ENCODE data around the gene PAX7. TPM values are rescaled to one million over a fixed set of nuclear protein-coding genes. Genes with fewer than 3 reads are reported as not detected.

The PAX7 gene
- polyA plus RNA-seq, 2 of the 4 experiments (the other 2 are of a cell fraction), result 0.23 to 0.48 TPM

DNA sequence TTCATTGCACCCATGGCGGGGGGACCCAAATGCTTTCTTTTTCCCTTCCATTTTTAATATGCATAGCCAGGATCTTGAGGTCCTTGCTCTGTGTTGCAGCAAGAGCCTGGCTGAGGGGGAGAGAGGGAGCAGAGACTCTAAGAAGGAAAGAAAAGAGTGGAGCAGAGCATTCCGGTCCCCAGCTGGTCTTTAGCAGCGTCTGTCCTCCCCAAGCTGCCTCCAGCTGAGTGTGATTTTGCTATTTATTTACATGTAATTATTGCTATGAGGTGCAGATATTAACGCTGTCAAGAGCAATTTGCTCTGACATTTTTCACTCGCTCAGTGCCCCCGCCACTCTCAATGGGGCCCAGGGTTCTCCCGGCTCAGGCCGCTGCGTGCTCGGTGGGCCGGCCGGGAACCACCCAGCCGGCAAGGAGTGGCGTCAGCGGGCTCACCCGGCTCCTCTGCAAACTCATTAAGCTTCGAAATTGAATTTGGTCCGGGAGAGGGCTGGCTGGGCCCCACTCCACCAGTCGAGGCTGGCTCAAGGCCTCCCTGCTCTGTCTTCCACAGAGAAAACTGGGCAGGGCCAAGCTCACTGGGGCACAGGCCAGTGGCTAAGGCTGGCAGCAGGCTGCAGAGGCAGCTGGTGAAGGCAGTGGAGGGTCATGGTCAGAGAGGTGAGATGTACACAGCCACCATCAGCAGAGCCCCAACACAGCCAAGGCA lies 93.2 kb downstream of the PAX7 start:
- Histone ChIP-seq H3K4me3 (no peak overlapping the region), H3K9me3 (no peaks in the 10 kb centered on the region), H3K27ac (no peak overlapping the region), H3K4me2 (no peak overlapping the region), H3K4me1 (peaks cover 14% of the 10 kb centered on the region)
- FAIRE-seq, result no peak
- ChIA-PET POLR2A (no interaction called here), CTCF (interaction anchor here (1.0 to 1.2 kb wide), 2 partner anchors 13 to 25 kb away, joined by 3 to 4 read pairs; no protein-coding TSS in a partner anchor)
- 89% methylated on average over 10 of the region's 19 CpGs for WGBS (ENCODE audit: missing lambda C conversion rate)
- no peak for ATAC-seq
- TF ChIP-seq ZC3H11A (IDR thresholded peaks at IDR 0.05) (no peak), FOXS1 (CRISPR knock-in tag; IDR thresholded peaks at IDR 0.05) (no peak), MAZ (IDR thresholded peaks at IDR 0.05; ENCODE audit: borderline replicate concordance, low read depth, low read length) (no peak), HOXA7 (CRISPR knock-in tag; IDR thresholded peaks at IDR 0.05) (no peak), RCOR1 (IDR thresholded peaks at IDR 0.05; ENCODE audit: low read depth, low read length) (no peak), ZFP36 (IDR thresholded peaks at IDR 0.05; ENCODE audit: borderline replicate concordance, partially characterized antibody) (no peak), SREBF2 (IDR thresholded peaks at IDR 0.05) (no peak), SMC3 (IDR thresholded peaks at IDR 0.05) (no peak)
- DNase-seq (ENCODE audit: low read depth in 1 of 2, low spot score in 1 of 2), result no peak

DNA sequence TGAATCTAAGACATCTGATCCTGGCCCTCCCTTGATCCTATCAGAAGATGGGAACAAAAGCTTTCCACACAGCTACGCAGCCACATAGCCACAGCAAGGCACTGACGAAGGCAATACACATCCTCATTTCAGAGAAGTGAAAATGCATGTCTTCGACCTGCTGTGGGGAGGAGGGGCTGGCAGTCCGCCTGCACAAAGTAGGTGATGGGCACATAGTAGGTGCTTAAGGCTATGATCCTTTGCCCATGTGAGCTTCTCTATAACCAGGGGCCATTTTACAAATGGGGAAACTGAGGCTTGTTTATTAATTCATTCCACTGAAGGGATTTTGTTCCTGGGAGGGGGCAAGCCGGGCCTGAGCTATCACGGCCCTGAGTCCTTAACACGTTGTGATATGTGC lies 94.2 kb downstream of the PAX7 start:
- Histone ChIP-seq H3K27ac (no peak overlapping the region), H3K4me2 (no peak overlapping the region), H3K9me3 (no peaks in the 10 kb centered on the region), H3K4me1 (peaks cover 8% of the 10 kb centered on the region), H3K4me3 (no peak overlapping the region)
- ChIA-PET POLR2A (no interaction called here), CTCF (interaction anchor here (0.6 kb wide), 1 partner anchor 1726 kb away, joined by 3 read pairs; no protein-coding TSS in a partner anchor)
- 83% methylated on average over 6 of the region's 7 CpGs for WGBS (ENCODE audit: missing lambda C conversion rate)
- no peak for ATAC-seq
- no peak for FAIRE-seq
- no peak for DNase-seq (ENCODE audit: low read depth in 1 of 2, low spot score in 1 of 2)
- TF ChIP-seq, protein P1, sequence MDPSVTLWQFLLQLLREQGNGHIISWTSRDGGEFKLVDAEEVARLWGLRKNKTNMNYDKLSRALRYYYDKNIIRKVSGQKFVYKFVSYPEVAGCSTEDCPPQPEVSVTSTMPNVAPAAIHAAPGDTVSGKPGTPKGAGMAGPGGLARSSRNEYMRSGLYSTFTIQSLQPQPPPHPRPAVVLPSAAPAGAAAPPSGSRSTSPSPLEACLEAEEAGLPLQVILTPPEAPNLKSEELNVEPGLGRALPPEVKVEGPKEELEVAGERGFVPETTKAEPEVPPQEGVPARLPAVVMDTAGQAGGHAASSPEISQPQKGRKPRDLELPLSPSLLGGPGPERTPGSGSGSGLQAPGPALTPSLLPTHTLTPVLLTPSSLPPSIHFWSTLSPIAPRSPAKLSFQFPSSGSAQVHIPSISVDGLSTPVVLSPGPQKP (IDR thresholded peaks at IDR 0.05; ENCODE audit: low read depth, low read length), result no peak
- TF ChIP-seq, protein P2, sequence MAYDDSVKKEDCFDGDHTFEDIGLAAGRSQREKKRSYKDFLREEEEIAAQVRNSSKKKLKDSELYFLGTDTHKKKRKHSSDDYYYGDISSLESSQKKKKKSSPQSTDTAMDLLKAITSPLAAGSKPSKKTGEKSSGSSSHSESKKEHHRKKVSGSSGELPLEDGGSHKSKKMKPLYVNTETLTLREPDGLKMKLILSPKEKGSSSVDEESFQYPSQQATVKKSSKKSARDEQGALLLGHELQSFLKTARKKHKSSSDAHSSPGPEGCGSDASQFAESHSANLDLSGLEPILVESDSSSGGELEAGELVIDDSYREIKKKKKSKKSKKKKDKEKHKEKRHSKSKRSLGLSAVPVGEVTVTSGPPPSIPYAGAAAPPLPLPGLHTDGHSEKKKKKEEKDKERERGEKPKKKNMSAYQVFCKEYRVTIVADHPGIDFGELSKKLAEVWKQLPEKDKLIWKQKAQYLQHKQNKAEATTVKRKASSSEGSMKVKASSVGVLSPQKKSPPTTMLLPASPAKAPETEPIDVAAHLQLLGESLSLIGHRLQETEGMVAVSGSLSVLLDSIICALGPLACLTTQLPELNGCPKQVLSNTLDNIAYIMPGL (CRISPR knock-in tag; IDR thresholded peaks at IDR 0.05; ENCODE audit: borderline replicate concordance), result no peak
- no peak for TF ChIP-seq ATOH8 (CRISPR knock-in tag; IDR thresholded peaks at IDR 0.05; ENCODE audit: low read depth)
- TF ChIP-seq TP53 (CRISPR knock-in tag; IDR thresholded peaks at IDR 0.05), result no peak
- no peak for TF ChIP-seq CHD2 (IDR thresholded peaks at IDR 0.05; ENCODE audit: low read length, partially characterized antibody)
- TF ChIP-seq HOXB5 (CRISPR knock-in tag; IDR thresholded peaks at IDR 0.05), result no peak
- no peak for TF ChIP-seq KDM5A (IDR thresholded peaks at IDR 0.05)
- TF ChIP-seq SMC3 (IDR thresholded peaks at IDR 0.05), result no peak
- no peak for TF ChIP-seq SREBF2 (IDR thresholded peaks at IDR 0.05)
- no peak for TF ChIP-seq RAD21 (conservative IDR thresholded peaks at IDR 0.05 in 1 of 2, IDR thresholded peaks at IDR 0.05 in 1 of 2)

DNA sequence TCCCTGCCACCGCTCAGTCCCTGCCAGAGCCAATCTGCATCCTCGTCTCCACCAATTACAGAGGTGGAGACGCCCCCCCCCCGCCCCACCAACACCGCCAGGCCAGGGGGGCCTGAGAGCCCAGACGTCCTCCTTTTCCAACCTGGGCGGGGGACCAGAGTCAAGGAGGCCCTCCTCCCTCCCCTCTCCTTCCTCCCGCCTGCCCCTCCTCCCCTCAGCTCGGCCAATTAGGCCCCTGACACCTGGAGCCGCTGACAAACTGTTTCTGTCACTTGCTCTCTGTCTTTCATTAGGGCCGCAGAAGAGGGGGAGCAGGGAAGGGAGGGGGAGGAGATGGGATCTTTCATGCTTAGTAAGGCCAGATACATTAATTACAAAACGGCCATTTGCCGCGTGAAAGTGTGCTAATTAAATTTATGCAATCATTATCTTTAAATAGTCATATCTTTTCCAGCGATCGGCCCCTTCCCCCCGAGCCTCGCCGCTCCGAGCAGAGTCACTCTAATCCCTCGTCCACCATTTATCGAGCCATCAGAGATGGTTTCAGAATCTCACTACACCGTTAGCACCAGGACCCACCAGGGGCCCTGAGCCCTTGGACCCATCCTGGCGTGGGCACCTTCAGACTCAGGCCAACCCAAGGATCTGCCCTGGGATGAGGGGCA lies 94.7 kb downstream of the PAX7 start:
- H3K4me1 ChIP-seq, result peaks cover 3% of the 10 kb centered on the region
- no peak overlapping the region for H3K4me2 ChIP-seq
- ChIA-PET CTCF (interaction anchor here (0.6 kb wide), 1 partner anchor 1725 kb away, joined by 3 read pairs; no protein-coding TSS in a partner anchor), POLR2A (no interaction called here)
- H3K9me3 ChIP-seq, result no peaks in the 10 kb centered on the region
- no peak overlapping the region for H3K27ac ChIP-seq
- no peak for FAIRE-seq
- WGBS (ENCODE audit: missing lambda C conversion rate), result 79% methylated on average over 20 of the region's 24 CpGs
- DNase-seq (ENCODE audit: low read depth in 1 of 2, low spot score in 1 of 2), result no peak
- ATAC-seq, result no peak
- no peak overlapping the region for H3K4me3 ChIP-seq
- TF ChIP-seq, protein P3, sequence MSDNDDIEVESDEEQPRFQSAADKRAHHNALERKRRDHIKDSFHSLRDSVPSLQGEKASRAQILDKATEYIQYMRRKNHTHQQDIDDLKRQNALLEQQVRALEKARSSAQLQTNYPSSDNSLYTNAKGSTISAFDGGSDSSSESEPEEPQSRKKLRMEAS (IDR thresholded peaks at IDR 0.05), result no peak
- TF ChIP-seq GATA3 (IDR thresholded peaks at IDR 0.05; ENCODE audit: borderline replicate concordance) (no peak), RAD21 (conservative IDR thresholded peaks at IDR 0.05 in 1 of 2, IDR thresholded peaks at IDR 0.05 in 1 of 2) (no peak), POLR2AphosphoS2 (conservative IDR thresholded peaks at IDR 0.05; ENCODE audit: low read length) (no peak), E2F6 (IDR thresholded peaks at IDR 0.05; ENCODE audit: borderline replicate concordance, low read depth) (no peak), ZC3H11A (IDR thresholded peaks at IDR 0.05) (no peak), CEBPB (IDR thresholded peaks at IDR 0.05) (no peak), HEYL (CRISPR knock-in tag; IDR thresholded peaks at IDR 0.05) (no peak), CBX2 (IDR thresholded peaks at IDR 0.05; ENCODE audit: borderline replicate concordance, low read depth) (no peak)
- TF ChIP-seq, protein P2 (CRISPR knock-in tag; IDR thresholded peaks at IDR 0.05; ENCODE audit: borderline replicate concordance), result no peak
